GM19467 (cell line): ENCODE measurements around the gene TSPAN8.
"Not testable (repeated sequence)": the region's sequence is repeated elsewhere in the genome, so short reads cannot be mapped to it uniquely, and the experiment has no call there.

Experiments used
- ATAC-seq: cut with Tn5 transposase; IDR thresholded peaks from one replicate; pipeline ENCODE4 v1.9.1; 2021; ENCODE audit warnings: mild to moderate bottlenecking, moderate library complexity; ENCODE audit not compliant: unreplicated experiment

The TSPAN8 gene

GRCh38 chr12:71157601-71158233, at the start of gene TSPAN8:
Gene TSPAN8 (minus strand): TSS chr12:71157999. CDS start chr12:71157678, 321 bp downstream.
- ATAC-seq, result no peak

GRCh38 chr12:71201136-71201679, 43.4 kb upstream of the TSPAN8 start:
- no peak for ATAC-seq

- ATAC-seq, result no peak
Observed at GRCh38 chr12:71200706-71201105, 42.9 kb upstream of the TSPAN8 start.

- no peak for ATAC-seq
Observed at GRCh38 chr12:71197460-71197859, 39.7 kb upstream of the TSPAN8 start.

GRCh38 chr12:71195338-71195896, 37.6 kb upstream of the TSPAN8 start:
- no peak for ATAC-seq

- ATAC-seq, result no peak
Observed at GRCh38 chr12:71194657-71195056, 36.9 kb upstream of the TSPAN8 start.

- ATAC-seq, result no peak
Observed at GRCh38 chr12:71193041-71193440, 35.2 kb upstream of the TSPAN8 start.

GRCh38 chr12:71191509-71192196, 33.9 kb upstream of the TSPAN8 start:
- ATAC-seq, result no peak

- ATAC-seq, result no peak
Observed at GRCh38 chr12:71190822-71191221, 33.0 kb upstream of the TSPAN8 start.

GRCh38 chr12:71187379-71187778, 29.6 kb upstream of the TSPAN8 start:
- ATAC-seq, result no peak

GRCh38 chr12:71186571-71187288, 28.9 kb upstream of the TSPAN8 start:
- no peak for ATAC-seq

- ATAC-seq, result no peak
Observed at GRCh38 chr12:71183846-71184245, 26.0 kb upstream of the TSPAN8 start.

- ATAC-seq, result no peak
Observed at GRCh38 chr12:71183018-71183417, 25.2 kb upstream of the TSPAN8 start.

GRCh38 chr12:71178162-71178561, 20.4 kb upstream of the TSPAN8 start:
- ATAC-seq, result no peak

- no peak for ATAC-seq
Observed at GRCh38 chr12:71174825-71175224, 17.0 kb upstream of the TSPAN8 start.

GRCh38 chr12:71174146-71174545, 16.3 kb upstream of the TSPAN8 start:
- ATAC-seq, result no peak

- no peak for ATAC-seq
Observed at GRCh38 chr12:71170456-71170855, 12.7 kb upstream of the TSPAN8 start.

GRCh38 chr12:71169286-71169685, 11.5 kb upstream of the TSPAN8 start:
- no peak for ATAC-seq

- ATAC-seq, result no peak
Observed at GRCh38 chr12:71166862-71167496, 9.2 kb upstream of the TSPAN8 start.

- no peak for ATAC-seq
Observed at GRCh38 chr12:71166280-71166679, 8.5 kb upstream of the TSPAN8 start.

GRCh38 chr12:71165780-71166179, 8.0 kb upstream of the TSPAN8 start:
- ATAC-seq, result not testable (repeated sequence)
